H54 (cell line): ENCODE data around the gene CALR.
"Not testable (repeated sequence)": the region's sequence is repeated elsewhere in the genome, so short reads cannot be mapped to it uniquely, and the experiment has no call there.

ENCODE experiments used
- DNase-seq: peaks from one replicate; pipeline ENCODE4 v3.0.0; 2011; ENCODE audit warnings: low spot score, mixed read lengths; ENCODE audit not compliant: insufficient read length
- FAIRE-seq: peaks from 3 replicates; lab custom pipeline; 2011; peaks lifted over from hg19 to GRCh38; lab: Jason Lieb, UNC
- POLR2A ChIP-seq: IDR thresholded peaks from 2 replicates; pipeline ENCODE4 v1.6.1; 2011; ENCODE audit warnings: low read depth, mild to moderate bottlenecking, low read length

CALR gene

DNA sequence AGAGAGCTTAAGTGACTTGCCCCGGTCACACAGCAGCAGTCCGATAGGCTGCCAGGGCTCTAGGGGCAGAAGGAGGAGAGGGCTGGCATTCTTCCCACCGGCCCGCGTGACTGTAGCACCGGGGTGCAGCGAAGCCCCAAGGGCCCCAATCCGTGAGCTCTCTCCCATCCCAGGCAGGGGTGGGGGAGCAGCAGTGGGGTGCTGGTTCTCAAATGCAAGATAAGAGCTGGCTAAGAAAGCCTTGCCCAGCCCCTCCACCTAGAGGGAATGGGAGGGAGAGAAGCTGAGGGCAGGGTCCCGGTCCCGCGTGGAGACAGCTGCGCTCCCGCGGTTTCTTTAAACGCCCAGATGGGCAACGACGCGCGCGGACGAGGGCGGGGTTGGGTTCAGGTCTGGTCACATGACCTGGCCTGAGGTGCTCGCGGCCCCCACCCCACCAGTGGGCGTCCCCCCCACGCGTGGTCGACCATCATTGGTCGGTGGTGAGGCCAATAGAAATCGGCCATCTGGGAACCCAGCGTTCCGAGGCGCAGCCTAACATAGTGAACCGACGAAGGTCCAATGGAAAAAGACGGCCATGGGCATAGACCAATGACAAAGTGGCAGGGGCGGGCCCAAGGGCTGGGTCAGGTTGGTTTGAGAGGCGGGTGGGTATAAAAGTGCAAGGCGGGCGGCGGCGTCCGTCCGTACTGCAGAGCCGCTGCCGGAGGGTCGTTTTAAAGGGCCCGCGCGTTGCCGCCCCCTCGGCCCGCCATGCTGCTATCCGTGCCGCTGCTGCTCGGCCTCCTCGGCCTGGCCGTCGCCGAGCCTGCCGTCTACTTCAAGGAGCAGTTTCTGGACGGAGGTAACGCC, at the start of gene CALR:
Gene CALR (plus strand): TSS at position 683 of the 852 bp plus-strand sequence. CDS start 71 bp downstream, at position 754.
- peak; percentile 57 for FAIRE-seq
- DNase-seq = peak; percentile 96
- TF ChIP-seq POLR2A = peak; percentile 94

DNA sequence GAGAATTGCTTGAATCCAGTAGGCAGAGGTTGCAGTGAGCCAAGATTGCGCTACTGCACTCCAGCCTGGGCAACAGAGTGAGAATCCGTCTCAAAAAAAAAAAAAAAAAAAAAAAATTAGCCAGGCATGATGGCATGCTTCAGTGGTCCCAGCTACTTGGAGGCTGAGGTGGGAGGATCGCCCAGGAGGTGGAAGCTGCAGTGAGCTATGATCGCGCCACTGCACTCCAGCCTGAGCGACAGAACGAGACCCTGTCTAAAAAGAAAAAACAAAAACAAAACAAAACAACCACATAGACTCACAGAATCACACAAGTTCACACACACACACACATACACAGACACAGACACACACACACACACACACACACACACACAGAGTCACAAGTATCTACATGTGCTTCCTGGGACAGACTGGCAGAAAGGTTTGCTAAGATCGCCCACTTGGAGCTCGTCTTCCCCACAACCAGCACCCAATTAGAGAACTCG, 48.1 kb upstream of the CALR start:
- DNase-seq, FAIRE-seq: not testable (repeated sequence)

DNA sequence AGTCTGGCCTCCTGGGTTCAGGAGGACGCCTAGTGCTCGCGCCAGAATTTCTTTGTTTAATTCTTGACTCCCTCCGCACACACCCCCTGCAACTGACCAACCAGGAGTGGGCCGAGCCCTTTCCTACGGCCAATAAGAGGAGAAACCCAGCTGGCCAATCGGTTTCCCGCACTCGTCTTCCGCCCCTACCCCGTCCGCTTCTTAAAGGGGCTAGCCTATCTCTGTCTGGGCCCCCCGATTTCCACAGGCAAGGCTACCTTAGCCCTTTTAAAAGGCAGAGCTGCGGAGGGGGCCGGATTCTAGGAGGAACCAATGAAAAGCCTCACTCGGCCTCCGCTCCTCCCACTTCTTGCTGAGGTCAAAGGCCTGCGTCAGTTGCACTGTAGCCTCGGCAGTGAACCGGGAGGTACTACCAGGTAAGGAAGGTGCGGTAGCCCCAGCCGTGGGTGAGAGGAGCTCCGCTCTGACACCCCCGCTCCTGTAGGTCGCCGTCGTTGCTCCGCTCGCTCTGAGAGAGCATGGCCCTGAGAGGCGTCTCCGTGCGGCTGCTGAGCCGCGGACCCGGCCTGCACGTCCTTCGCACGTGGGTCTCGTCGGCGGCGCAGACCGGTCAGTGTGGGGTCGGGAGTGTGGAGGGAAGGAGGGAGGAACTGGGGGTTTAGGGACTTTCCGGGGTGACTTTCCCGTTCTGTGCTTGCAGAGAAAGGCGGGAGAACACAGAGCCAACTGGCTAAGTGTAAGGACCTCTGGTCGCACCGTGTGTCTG, 47.4 kb upstream of the CALR start, which contains the start of gene GCDH:
Gene GCDH (plus strand): TSS at position 374 of the 766 bp plus-strand sequence. CDS start 145 bp downstream, at position 519.
- DNase-seq (peak; percentile 100), FAIRE-seq (peak; percentile 86)
- TF ChIP-seq POLR2A = peak; percentile 61; the same call in 1 of the 2 replicates

DNA sequence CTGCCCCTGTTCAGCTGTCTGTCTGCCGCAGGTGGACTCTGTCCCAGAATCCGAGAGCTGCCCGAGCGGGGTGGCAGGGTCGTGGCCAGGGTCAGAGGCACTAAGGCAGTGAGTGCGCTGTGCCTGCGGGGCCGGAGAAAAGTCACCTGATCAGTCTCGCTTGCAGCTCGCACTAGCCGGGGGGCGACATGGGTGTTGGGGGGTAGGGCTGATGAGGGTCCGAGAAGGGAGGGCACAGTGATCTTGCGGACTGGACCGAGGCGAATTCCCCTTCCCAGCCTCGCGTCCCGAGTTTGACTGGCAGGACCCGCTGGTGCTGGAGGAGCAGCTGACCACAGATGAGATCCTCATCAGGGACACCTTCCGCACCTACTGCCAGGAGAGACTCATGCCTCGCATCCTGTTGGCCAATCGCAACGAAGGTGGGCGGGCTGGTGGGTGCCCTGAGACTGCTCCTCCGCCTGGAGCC, 46.8 kb upstream of the CALR start:
- no peak for TF ChIP-seq POLR2A
- DNase-seq = no peak
- no peak for FAIRE-seq

DNA sequence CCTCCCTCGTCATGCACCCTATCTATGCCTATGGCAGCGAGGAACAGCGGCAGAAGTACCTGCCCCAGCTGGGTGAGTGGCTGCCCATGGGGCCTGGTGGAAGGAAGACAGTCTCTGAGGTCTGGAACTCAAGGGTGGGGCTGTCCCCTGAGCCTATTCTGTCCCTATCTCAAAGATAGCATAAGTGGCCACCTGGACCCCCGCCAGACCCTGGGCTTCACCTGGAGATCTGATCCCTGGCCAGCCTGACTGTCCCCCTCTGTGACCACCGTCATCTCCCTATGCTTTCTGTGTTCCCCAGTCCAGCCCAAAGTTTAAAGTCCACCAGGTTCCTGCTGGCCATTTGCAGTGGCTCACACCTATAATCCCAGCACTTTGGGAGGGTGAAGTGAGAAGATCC, 44.8 kb upstream of the CALR start:
- TF ChIP-seq POLR2A = no peak
- no peak for DNase-seq
- FAIRE-seq = no peak

DNA sequence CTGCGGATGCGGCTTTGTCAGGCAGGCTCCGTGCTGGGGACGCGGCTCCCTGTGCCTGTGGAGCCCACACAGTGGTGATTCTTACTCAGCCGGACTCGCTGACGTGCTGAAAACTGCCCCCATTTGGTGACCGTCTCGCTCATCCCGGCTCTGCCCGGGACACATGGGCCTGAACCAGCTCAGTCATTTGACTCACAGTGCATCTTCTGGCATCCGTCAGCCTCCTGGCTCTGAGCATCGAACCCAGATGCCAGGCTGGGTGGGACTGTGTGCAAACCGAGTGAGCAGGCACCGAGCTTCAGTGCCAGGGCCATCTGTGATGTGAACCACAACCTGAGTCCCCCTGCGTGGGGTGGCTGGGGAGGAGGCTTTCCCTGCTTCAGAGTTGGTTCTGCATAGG, 41.9 kb upstream of the CALR start:
- DNase-seq = no peak
- TF ChIP-seq POLR2A = no peak
- no peak for FAIRE-seq

DNA sequence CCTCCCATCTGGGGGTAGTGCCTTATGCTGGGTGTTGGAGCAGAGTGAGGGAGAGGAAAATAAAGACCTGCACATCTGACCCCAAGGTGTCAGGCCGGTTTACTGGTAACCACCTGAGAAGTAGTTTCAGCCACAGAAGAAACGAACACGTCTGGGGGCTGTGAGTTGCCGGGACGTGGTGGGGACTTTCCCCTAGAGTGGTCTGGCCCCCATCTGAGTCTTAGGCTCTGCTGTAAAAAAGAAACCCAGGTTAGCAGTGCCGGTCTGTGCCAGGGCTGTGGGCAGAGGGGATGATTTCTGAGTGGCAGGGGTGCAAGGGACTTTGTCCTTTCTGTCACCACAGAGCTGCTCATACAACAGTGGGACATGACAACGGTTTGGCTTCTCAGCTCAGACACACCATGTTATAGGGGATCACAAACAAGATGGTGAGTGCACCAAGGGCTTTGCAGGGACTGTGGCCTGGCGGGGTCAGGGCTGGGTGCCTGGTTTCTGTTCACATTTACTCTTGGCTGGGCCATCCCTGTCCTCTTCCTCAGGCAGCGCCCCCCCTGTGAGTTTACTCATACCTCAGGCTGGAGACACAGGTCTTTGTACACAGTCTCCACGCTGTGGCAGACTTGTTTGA, 38.4 kb upstream of the CALR start:
- no peak for TF ChIP-seq POLR2A
- FAIRE-seq (no peak), DNase-seq (no peak)

DNA sequence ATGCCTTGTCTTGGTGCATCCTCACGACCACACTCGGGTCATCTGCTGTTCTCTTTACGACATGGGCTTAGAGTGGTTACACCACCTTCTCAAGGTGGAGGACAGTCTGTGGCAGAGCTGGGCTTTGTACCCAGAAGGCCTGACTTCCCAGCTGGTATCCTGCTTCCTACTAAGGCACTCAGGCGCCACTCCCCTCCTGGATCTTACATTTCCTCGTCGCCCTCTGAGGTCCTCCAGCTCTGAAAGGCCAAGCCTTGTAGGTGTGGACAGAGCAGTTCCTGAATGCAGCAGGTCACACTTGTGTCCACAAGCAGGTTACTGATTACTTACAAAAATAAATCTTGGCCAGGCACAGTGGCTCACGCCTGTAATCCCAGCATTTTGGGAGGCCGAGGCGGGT, 31.2 kb upstream of the CALR start:
- no peak for FAIRE-seq

DNA sequence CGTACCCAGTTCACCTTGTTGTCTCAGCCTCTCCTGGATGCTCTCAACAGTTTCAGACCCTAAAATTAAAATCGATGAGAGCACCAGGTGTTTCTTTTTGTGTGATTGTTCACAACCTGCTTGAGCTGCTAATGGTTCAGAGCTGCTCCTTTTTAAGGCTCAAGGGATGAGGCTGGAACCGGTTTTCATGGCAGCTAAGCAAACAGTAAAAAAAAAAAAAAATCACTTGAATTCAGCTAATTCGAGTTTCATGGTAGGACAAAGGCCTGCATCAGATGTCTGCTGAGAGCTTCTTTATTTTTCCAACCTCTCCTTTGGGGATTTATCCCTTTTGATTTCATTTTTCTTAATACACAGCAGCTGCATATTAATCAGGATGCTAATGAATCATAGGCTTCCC, 25.8 kb upstream of the CALR start:
- FAIRE-seq = no peak
- no peak for DNase-seq
- TF ChIP-seq POLR2A = no peak

More for the DNA sequence above, 31.2 kb upstream of the CALR start:
- TF ChIP-seq POLR2A = no peak
- DNase-seq = no peak

DNA sequence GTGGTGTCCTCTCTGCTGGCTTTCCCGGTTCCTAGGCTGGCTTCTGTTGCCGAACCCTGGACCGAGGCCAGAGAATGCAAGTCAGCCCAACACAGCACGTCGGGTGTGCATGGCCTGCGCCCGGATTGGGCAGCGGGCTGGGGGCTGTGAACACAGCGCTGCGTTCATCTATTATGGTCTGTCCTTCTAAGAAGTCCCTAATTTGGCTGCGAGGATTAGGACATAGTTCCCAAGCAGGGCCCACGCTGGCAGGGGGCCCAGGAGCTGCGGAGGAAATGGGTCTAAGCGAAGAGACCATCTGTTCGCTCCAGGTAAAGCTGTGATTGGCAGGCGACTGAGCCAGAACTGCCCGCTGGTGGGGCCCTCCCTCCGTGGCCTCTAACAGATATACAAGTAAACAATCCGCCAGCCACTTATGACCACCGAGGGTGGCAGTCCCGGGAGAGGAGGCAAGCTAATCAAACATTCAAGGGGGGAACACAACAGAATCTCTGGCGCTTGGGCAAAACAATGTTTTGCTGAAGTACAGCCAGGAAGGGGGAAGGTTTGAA, 25.3 kb upstream of the CALR start:
- DNase-seq (no peak), FAIRE-seq (no peak)
- no peak for TF ChIP-seq POLR2A

DNA sequence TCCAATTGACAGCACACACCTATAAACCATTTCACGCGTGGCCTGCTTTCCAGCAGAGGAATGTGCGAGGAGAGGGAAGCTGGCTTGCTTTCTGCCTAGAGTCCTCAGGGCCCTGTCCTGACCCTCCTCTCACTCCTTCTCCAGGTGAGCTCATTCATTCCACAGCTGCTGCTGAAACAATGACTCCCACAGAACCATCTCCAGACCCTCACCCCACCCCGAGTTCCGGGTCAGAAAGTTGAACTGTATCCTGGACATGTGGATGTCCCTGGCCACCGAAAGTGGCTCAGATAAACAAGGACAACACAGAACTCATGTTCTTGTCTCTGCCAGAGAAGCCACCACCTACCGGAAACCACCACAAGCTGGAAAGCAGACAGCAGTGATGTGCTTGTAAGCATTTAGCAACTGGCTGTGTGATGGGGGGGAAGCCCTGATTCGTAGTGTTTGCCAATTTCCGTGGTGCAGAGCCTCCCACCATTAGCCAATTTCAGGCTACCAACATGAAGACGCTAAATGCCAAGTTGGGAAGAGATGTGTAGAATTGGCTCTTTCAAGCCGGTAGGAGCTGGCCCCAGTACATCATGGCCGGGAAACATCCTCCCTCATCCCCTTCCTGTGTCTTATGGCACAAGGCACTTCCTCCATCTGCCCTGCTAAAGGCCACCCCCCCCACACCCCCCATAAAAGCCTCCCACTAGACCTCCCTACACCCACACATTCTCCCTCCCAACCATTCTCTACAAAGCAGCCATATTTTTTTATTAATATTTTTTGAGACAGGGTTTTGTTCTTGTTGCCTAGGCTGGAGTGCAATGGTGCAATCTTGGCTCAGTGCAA, 24.3 kb upstream of the CALR start:
- FAIRE-seq = no peak
- no peak for TF ChIP-seq POLR2A
- no peak for DNase-seq

DNA sequence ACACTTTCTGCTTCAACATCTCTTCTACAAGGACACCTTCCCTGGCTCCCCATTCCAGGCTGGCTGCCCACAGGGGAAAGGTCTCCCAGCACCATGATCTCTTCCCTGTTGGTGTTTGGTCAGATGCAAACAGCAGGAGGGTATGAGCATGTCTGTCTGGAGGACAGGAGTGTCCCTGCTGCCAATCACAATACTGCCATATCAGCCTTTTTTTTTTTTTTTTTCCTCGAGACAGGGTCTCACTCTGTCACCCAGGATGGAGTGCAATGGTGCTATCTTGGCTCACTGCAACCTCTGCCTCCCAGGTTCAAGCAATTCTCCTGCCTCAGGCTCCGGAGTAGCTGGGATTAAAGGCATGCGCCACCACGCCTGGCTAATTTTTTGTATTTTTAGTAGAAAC, 22.5 kb upstream of the CALR start:
- FAIRE-seq, DNase-seq: not testable (repeated sequence)

DNA sequence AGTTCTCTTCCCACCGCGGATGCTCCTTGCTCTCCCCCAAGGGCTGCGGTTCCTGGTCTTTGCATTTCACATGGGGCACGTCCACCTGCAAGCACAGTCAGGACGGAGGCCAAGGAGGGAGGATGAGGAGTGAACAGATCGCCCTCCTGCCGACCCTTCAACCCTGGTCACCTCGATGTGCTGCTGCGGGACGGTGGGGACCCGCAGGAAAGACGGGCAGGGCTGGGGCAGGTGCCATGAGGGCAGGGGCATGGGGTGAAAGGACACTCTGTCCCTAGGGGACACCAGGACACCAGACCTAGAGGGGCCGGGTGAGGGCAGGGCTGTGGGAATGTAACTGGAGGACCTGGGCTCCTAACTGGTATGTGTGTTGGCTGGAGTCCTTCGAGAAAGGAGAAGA, 20.2 kb upstream of the CALR start:
- DNase-seq = no peak
- TF ChIP-seq POLR2A = no peak
- no peak for FAIRE-seq
